GM18873 (cell line): Measurements from ENCODE around the gene GPR137C.
A peak's percentile ranks its signal among the peaks of the same experiment; 100 is the strongest.

Source experiments
- ATAC-seq: cut with Tn5 transposase; IDR thresholded peaks from one replicate; pipeline ENCODE4 v1.9.1; 2021; ENCODE audit warnings: mild to moderate bottlenecking, moderate library complexity, moderate number of reproducible peaks; ENCODE audit not compliant: unreplicated experiment, low FRiP score

GPR137C gene

DNA sequence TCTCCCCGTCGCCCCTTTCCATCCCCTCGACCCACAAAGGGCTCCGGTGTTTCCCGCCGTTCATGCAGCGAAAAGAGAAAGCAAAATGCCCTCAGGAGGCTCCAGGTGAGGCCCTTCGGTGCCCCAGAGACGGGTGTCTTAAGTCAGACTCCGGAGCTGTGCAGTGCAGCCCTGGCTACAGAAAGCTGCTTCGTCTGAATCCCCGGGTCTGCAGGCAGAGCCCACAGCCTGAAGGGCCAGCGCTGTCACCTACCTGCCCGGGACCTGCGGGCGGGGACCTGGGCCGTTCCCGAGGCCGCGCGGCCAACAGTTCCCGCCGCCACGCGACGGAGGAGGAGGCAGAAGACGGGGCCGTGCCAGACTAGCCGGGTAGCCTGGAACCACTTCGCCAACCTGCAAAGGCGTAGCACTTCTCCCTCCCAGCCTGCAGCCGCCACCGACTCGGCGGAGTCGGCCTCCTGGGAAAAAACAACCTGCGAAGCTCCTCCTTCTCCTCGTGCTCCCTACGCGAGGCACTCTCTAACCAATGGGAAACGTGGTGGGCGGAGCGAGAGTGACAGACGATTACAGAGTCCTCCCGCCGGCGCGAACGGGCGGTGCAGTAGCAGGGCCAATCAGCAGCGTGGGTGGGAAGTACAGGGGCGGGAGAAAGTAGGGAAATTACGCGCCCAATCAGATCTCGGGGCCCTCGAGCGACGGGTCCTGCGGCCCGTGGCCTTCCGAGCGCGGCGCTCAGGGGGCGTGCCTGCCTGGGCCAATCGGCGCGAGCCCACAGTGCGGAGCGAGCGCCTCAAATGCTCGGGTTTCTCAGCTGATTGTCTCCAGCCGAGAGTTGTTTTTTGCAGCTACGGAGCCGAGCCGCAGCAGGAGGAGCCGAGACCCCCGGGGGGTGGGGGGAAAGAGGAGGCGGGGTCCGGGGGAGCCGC is at the start of gene GPR137C, which contains the start of gene TXNDC16:
Gene GPR137C, plus strand, starts transcription at position 774 of the 926 bp plus-strand sequence. CDS start 312 bp downstream, outside the sequence.
Gene TXNDC16, minus strand, starts transcription at position 443 of the 926 bp plus-strand sequence. CDS start 8,948 bp downstream, outside the sequence.
- peak; percentile 98 for ATAC-seq

DNA sequence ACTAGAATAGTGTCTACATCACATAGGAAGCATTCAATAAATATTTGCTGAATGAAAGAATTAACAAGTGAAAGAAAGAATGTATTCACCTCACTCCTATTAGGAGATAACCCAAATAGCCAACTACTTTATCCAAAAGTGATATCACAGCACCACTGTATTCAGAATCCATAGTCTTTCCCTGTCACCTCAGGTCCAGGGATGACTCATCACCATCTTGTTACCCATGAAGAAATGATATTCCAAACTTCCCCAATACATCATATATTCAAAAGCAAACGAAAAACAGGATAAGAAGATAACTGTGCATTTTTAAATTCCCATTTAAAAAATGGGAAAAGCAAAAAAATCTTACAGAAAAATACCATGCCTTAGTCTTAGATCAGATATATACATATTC is 39.4 kb upstream of the GPR137C start:
- no peak for ATAC-seq

DNA sequence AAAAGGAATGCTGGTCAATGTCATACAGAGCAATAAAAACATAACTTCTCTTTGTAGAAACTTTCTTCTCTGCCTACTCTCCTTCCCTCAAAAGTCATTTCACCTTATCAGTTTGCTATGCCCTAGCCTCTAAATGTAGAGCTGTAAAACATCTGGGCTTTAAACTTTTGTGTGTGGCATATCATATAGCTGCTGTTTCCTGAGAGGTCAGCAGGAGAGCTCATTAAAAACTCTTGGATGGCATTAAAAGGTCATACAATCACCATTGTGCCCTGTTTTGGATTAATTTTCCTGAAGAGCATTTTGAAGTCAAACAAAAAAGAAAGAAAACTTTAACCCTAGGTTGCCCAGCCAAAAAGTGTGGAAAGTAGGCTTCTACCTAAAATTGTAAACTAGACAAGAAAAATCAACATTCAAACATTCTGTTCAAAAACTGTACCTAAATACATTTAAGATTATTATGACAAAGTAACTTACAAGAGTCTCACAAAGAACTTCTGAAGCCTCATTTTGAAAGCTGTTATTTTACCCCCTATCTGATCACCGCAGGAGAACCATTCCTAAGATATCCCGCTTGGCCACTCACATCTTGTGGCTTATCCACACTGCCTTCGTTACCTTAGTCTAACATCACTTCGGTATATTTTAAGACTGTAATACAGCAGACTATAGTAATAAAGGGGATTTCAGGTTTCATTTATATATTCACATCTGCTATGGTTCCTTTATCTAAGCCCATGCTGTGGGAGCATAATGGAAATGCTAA is 38.4 kb upstream of the GPR137C start:
- no peak for ATAC-seq

- no peak for ATAC-seq
These were observed 30.6 kb upstream of the GPR137C start for GRCh38 chr14:52522033-52522432.

GRCh38 chr14:52522581-52523345 is 29.9 kb upstream of the GPR137C start:
- no peak for ATAC-seq

DNA sequence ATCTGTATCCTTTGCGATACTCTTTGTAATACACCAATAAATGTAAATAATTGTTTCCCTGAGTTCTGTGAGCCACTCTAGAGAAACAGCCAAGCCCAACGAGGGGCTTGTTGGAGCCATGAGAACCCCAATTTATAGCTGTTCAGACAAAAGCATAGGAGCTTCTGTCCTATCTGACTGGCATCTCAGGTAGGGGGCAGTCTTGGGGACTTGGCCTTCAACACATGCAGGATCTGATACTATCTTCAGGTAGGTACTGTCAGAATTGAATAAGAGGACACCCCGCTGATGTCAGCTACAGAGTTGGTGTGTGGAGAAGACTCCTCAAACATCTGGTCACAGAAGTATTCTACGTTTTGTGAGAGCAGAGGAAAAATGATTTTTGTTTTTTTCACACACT is 25.6 kb upstream of the GPR137C start:
- ATAC-seq, result no peak

DNA sequence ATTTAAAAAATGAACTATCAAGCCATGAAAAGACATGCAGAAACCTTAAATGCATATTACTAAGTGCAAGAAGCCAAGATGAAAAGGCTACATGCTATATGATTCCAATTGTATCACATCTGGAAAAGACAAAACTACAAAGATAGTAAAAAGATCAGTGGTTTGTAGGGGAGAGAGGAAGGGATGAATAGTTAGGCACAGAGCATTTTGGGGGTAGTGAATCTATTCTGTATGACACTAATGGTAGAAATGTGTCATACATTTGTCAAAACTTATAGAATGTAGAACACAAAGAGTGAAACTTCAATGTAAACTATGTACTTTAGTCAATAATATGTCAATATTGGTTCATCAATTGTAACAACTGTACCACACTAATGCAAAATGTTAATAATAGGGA is 21.2 kb upstream of the GPR137C start:
- no peak for ATAC-seq

- no peak for ATAC-seq
These were observed 16.4 kb upstream of the GPR137C start for GRCh38 chr14:52536269-52536668.

DNA sequence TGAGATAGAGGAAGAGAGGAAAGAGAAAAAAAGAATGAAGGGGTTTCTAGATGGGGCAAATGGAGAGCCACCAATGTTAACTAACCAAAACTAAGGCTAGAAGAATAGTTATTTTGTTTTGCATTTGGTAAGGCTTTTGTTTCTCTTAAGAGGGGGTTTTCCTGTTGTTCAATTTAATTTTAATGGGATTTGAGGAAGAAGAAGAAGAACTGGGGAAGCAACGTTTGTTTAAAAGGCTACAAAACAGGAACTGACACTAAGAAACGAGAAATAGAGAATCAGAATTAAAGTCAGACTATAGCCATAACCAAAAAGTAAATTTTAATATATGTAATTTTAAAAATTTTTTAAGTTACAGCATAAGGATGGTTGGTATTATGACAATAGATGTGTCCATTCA is 14.0 kb upstream of the GPR137C start:
- ATAC-seq, result no peak

GRCh38 chr14:52545584-52546317 is 6.9 kb upstream of the GPR137C start:
- ATAC-seq, result no peak

- no peak for ATAC-seq
These were observed 6.3 kb upstream of the GPR137C start for GRCh38 chr14:52546318-52546670.

DNA sequence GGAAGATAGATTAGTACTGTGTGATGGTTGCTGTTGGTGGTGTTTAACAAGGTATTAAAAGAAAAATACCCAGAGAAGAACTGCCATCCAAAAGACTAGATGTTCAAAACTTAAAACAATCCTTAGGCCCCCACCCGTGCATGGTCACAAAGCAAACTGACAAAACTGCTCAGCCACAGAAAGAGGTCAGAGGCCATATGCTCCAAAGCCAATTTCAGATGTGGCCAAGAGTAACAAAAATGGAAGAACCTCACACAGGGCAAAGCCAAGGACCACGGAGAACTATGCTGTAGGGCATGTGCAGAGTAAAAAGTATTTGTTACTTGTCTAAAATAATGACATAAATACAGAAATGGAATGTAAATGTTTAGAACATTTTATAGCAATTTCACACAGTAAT is 5.6 kb upstream of the GPR137C start:
- no peak for ATAC-seq

GRCh38 chr14:52547526-52547925 is 5.1 kb upstream of the GPR137C start:
- ATAC-seq, result no peak

GRCh38 chr14:52550661-52551060 is 2.0 kb upstream of the GPR137C start:
- no peak for ATAC-seq

DNA sequence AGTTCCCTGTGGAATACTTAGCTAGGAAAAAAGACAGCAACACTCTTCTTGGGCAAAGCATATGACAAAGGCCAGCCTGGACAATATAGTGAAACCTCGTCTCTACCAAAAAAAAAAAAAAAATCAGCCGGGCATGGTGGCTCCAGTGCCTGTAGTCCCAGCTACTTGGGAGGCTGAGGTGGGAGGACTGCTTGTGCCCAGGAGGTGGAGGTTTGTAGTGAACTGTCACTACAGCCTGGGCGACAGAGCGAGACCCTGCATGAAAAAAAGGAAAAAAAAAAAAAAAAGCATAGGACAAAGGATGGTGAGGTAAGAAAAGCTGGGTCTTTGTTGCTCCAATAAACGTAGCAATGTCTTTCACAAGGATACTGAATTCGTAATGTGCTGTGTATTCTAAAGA is 1.4 kb upstream of the GPR137C start:
- no peak for ATAC-seq

DNA sequence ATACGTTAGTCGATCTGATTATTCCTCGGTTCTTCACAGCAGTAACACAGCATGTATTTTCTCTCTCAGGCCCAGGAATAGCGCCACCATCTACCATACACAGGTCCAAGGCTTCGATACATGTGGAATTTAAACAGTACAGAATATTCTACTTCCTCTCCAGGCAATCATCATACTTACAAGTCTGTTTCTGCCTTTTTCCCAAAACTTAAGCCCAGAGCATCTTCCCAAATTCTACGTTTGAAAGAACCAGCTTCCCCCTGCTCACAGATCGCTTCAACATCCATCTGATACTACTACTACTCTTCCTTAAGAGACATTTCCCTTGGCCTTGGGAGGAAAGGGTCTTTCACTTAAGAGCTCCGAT is 957 bp upstream of the GPR137C start:
- ATAC-seq, result no peak

GRCh38 chr14:52553002-52553670 is 500 bp downstream of the GPR137C start:
- no peak for ATAC-seq

DNA sequence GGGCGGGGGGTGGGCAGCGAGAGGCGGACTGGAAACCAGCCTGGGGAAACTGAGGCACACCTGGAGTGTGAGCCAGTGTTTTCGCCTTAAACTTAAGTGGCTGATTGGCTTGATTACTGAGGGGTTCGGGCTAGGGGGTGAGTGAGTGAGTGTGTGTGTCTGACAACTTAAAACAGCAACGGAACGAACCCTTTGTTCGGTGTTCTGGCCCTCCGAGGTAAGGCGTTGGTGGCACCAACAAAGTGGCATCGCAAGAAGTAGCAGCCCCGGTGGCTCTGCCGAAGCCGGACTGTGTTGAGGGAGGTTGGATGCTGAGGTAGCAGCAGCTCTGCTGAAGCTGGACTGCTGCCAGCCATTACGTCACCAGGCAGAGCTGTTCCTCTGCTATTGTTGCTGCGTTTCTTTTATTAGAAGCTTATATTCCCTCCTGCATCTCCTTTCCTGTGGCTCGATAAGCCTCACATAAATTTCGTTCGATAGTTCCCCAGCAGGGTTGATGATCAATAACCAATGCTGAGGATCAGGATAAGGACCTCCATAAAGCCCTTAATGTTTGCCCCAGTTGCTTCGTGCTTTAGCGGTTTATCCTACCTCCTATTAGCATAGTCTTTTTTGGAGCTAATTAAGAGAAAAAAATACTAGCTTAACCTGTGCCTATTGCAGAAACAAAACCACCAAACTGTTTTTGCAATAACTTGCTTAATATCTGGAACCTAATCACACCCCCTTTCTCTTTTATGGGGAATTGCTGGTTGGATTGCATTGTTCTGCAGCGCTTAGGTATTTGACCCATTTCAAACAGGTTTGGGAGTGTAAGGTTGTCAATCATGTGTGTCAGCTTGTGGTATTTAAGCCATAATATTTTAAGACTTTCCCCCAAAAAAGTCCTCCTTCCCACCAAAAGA is 1.3 kb downstream of the GPR137C start:
- no peak for ATAC-seq

GRCh38 chr14:52558688-52559087 is 6.1 kb downstream of the GPR137C start:
- ATAC-seq, result no peak
